ENCODE results near the gene WDR35. TPM values are rescaled to one million over a fixed set of nuclear protein-coding genes. Genes with fewer than 3 reads are reported as not detected.

WDR35 gene
- total RNA-seq, 1 experiment from 2014 or later = 8.2 TPM

GRCh38 chr2:20016346-20016745, 26.4 kb upstream of the WDR35 start:
- H3K4me1 ChIP-seq (replicated peaks; ENCODE audit: insufficient read depth) = peaks cover 5% of the 10 kb centered on the region; the same call in 1 of the 2 replicates
- H3K27ac ChIP-seq = no peak overlapping the region
- peaks cover 13% of the 10 kb centered on the region; the same call in 1 of the 2 replicates for H3K9me3 ChIP-seq (ENCODE audit: insufficient read depth, low read depth)
- ChIA-PET POLR2A (ENCODE audit: unreplicated experiment) (no interaction called here), CTCF (interaction anchor here (0.9 to 1.4 kb wide), 4 partner anchors 39 to 216 kb away, joined by 3 to 6 read pairs (median 4); no protein-coding TSS in a partner anchor)
- intact Hi-C loops (cut with micrococcal nuclease; ENCODE audit: unreplicated experiment) = no loop called here
- 0 out of 2 replicates have a peak, but pooled peaks cover 4% of the 10 kb centered on the region for H3K9me2 ChIP-seq (ENCODE audit: insufficient read depth)
- H3K27me3 ChIP-seq (ENCODE audit: insufficient read depth, low read depth) = peaks cover 9% of the 10 kb centered on the region; the same call in 1 of the 2 replicates
- H2AFZ ChIP-seq = no peak overlapping the region
- no TSS peak for BruUV-seq (replicated peaks)
- H4K20me1 ChIP-seq (ENCODE audit: insufficient read depth) = no peaks in the 10 kb centered on the region
- H3K4me2 ChIP-seq = no peak overlapping the region
- H3K36me3 ChIP-seq (ENCODE audit: low read depth) = no peaks in the 10 kb centered on the region
- TF ChIP-seq EZH2 (IDR thresholded peaks at IDR 0.05; ENCODE audit: low read depth) = no peak
- no peak for TF ChIP-seq CTCF (conservative IDR thresholded peaks at IDR 0.05)
- peaks cover 12% of the 10 kb centered on the region; the same call in 1 of the 2 replicates for H3F3A ChIP-seq (ENCODE audit: insufficient read depth, low read depth)
- H3K79me2 ChIP-seq (ENCODE audit: low read depth) = no peaks in the 10 kb centered on the region
- H3K4me3 ChIP-seq = no peak overlapping the region
- no peak for DNase-seq

- no TSS peak for BruUV-seq (replicated peaks)
- intact Hi-C loops (cut with micrococcal nuclease; ENCODE audit: unreplicated experiment) = loop anchor here (1.0 kb wide), 2 partner anchors 78 to 83 kb away; no protein-coding TSS in a partner anchor
- POLR2A ChIA-PET (ENCODE audit: unreplicated experiment) = interaction anchor here (0.6 to 0.7 kb wide), 3 partner anchors 41 to 1599 kb away, joined by 3 to 5 read pairs (median 3); no protein-coding TSS in a partner anchor
- H3K4me1 ChIP-seq (replicated peaks; ENCODE audit: insufficient read depth) = peaks cover 5% of the 10 kb centered on the region; the same call in 1 of the 2 replicates
- H3K36me3 ChIP-seq (ENCODE audit: low read depth) = no peaks in the 10 kb centered on the region
- no peak overlapping the region for H3K4me3 ChIP-seq
- no peaks in the 10 kb centered on the region for H4K20me1 ChIP-seq (ENCODE audit: insufficient read depth)
- DNase-seq = peak in 1 of 2 experiments; percentile 53
- peaks cover 11% of the 10 kb centered on the region; the same call in 1 of the 2 replicates for H3K9me3 ChIP-seq (ENCODE audit: insufficient read depth, low read depth)
- H3K27me3 ChIP-seq (ENCODE audit: insufficient read depth, low read depth) = peaks cover 9% of the 10 kb centered on the region; the same call in 1 of the 2 replicates
- no peaks in the 10 kb centered on the region for H3K79me2 ChIP-seq (ENCODE audit: low read depth)
- 0 out of 2 replicates have a peak, but pooled peaks cover 4% of the 10 kb centered on the region for H3K9me2 ChIP-seq (ENCODE audit: insufficient read depth)
- no peak overlapping the region for H3K27ac ChIP-seq
- peaks cover 12% of the 10 kb centered on the region; the same call in 1 of the 2 replicates for H3F3A ChIP-seq (ENCODE audit: insufficient read depth, low read depth)
- no peak overlapping the region for H3K4me2 ChIP-seq
- TF ChIP-seq EZH2 (IDR thresholded peaks at IDR 0.05; ENCODE audit: low read depth) = no peak
- TF ChIP-seq CTCF (conservative IDR thresholded peaks at IDR 0.05) = peak; percentile 82
- H2AFZ ChIP-seq = no peak overlapping the region
- CTCF ChIA-PET = interaction anchor here (0.6 to 1.4 kb wide), 14 partner anchors 12 to 1587 kb away, joined by 3 to 8 read pairs (median 3); no protein-coding TSS in a partner anchor
Observed at GRCh38 chr2:20015482-20016083, 25.7 kb upstream of the WDR35 start.

DNA sequence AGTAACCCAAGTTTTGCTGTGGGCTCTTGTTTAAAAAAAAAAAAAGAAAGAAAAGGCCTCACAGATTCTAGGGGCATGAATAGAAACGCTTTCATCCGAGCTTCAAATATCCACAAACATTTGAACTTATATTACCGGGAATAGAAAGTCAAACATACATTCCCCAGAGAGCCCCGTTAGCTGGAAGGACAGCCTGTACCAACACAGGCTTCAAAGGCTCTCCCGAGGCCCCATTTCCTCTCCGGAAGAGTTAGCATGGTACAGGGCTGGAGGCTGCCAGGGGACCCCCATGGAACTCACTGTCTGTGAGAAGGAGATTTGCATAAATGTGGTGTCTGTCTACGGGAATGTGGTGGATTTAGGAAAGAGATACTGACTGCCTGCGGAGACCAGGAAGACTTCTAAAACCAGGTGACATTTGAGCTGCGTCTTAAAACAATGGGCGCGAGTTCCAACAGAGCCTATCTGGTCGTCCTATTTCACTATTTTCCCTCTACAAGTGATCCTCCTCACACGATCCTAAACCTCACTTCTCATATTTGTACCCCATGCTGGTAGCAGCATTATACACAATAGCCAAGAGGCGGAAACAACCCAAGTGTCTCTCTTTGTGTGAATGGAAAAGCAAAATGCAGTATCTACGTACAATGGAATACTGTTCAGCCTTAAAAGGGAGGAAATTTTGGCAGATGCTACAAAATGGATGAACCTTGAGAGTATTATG, 23.4 kb upstream of the WDR35 start:
- Histone ChIP-seq H3K79me2 (ENCODE audit: low read depth) (no peaks in the 10 kb centered on the region), H3K4me3 (peak overlapping the region; percentile 51; the same call in 1 of the 2 replicates), H3K9me3 (ENCODE audit: insufficient read depth, low read depth) (no peaks in the 10 kb centered on the region), H2AFZ (no peak overlapping the region), H3K9me2 (ENCODE audit: insufficient read depth) (0 out of 2 replicates have a peak, but pooled peaks cover under 1% of the 10 kb centered on the region), H3K36me3 (ENCODE audit: low read depth) (no peaks in the 10 kb centered on the region), H3K4me2 (peak overlapping the region; percentile 81), H3F3A (ENCODE audit: insufficient read depth, low read depth) (peaks cover 12% of the 10 kb centered on the region; the same call in 1 of the 2 replicates), H3K4me1 (replicated peaks; ENCODE audit: insufficient read depth) (peaks cover 5% of the 10 kb centered on the region; the same call in 1 of the 2 replicates), H4K20me1 (ENCODE audit: insufficient read depth) (no peaks in the 10 kb centered on the region), H3K27me3 (ENCODE audit: insufficient read depth, low read depth) (peaks cover 9% of the 10 kb centered on the region; the same call in 1 of the 2 replicates), H3K27ac (no peak overlapping the region)
- intact Hi-C loops (cut with micrococcal nuclease; ENCODE audit: unreplicated experiment) = loop anchor here (5.0 kb wide), 1 partner anchor 209 kb away; no protein-coding TSS in a partner anchor
- BruUV-seq (replicated peaks) = no TSS peak
- TF ChIP-seq EZH2 (IDR thresholded peaks at IDR 0.05; ENCODE audit: low read depth) = no peak
- no peak for TF ChIP-seq CTCF (conservative IDR thresholded peaks at IDR 0.05)
- ChIA-PET POLR2A (ENCODE audit: unreplicated experiment) (no interaction called here), CTCF (interaction anchor here (0.6 to 0.7 kb wide), 4 partner anchors 17 to 1014 kb away, joined by 3 to 6 read pairs (median 4); no protein-coding TSS in a partner anchor)
- no peak for DNase-seq
